ENCODE measurements around the gene LRR1.

Gene LRR1

DNA sequence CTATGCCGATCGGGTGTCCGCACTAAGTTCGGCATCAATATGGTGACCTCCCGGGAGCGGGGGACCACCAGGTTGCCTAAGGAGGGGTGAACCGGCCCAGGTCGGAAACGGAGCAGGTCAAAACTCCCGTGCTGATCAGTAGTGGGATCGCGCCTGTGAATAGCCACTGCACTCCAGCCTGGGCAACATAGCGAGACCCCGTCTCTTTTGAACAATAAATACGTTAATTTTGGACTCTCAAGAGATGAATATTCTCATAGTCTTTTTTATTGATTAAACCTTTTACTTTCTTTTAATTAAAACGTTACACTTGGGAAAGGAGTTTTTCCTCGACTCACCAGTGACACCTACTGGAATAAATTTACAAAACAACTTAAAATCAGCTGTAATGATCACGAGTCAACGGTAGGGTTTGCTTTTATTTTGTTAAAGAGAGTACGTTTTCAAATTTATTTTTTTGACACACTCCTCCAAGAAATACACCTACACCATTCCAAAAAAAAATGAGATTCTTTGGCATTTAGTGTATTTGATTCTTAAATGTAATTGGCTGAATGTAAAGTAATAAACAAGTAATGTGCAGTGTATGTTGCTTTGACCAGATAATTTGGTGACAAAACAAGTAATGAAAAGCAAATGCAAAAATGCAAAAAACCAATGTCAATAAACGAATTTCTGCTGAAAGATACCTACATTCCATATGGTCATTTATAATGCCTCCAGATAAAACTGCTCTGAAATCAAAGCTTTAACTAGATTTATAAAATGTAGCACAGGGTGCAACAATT is 11.9 kb upstream of the LRR1 start:
- DNase-seq (ENCODE audit: low read depth) = peak; percentile 56
- TF ChIP-seq, protein P1, sequence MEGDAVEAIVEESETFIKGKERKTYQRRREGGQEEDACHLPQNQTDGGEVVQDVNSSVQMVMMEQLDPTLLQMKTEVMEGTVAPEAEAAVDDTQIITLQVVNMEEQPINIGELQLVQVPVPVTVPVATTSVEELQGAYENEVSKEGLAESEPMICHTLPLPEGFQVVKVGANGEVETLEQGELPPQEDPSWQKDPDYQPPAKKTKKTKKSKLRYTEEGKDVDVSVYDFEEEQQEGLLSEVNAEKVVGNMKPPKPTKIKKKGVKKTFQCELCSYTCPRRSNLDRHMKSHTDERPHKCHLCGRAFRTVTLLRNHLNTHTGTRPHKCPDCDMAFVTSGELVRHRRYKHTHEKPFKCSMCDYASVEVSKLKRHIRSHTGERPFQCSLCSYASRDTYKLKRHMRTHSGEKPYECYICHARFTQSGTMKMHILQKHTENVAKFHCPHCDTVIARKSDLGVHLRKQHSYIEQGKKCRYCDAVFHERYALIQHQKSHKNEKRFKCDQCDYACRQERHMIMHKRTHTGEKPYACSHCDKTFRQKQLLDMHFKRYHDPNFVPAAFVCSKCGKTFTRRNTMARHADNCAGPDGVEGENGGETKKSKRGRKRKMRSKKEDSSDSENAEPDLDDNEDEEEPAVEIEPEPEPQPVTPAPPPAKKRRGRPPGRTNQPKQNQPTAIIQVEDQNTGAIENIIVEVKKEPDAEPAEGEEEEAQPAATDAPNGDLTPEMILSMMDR (IDR thresholded peaks at IDR 0.05; ENCODE audit: control insufficient read depth, extremely low read depth, insufficient read depth) = peak; percentile 81
- peak overlapping the region; percentile 99 for H3K4me3 ChIP-seq (ENCODE audit: low read depth, low read length)

DNA sequence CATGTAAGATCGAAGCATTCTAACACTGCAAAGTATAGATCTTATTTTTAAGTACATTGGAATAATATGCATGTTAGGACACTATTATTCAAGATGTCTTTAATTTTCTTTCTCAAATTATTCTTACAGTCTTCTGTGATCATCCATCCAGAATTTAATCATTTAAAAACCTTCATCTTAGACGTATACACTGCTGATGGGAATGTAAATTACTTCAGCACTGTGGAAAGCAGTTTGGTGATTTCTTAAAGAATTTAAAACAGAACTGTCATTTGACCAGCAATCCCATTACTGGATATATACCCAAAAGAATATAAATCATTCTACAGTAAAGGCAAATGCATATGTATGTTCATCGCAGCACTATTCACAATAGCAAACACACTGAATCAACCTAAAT is 9.4 kb upstream of the LRR1 start:
- TF ChIP-seq, protein P1 (IDR thresholded peaks at IDR 0.05; ENCODE audit: control insufficient read depth, extremely low read depth, insufficient read depth) = no peak
- no peak overlapping the region for H3K4me3 ChIP-seq (ENCODE audit: low read depth, low read length)
- DNase-seq (ENCODE audit: low read depth) = no peak

DNA sequence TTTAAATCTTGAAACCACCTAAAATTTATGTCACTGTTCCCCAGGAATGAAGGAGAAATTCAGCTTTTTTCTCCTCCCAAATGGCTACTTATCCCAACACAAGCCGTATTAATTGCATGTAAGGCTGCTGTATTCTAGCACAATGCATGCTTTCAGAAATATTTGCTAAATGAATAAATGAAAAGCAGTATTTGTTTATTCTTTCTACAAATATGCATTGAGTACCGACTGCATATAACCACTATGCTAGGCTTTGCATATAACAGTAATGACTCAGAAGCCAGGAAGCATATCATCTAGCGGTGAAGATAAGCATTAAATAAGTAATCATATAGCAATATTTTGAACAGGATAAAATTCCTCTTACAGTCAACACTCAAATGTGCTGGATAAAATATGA is 5.7 kb upstream of the LRR1 start:
- TF ChIP-seq, protein P1 (IDR thresholded peaks at IDR 0.05; ENCODE audit: control insufficient read depth, extremely low read depth, insufficient read depth) = no peak
- DNase-seq (ENCODE audit: low read depth) = no peak
- no peak overlapping the region for H3K4me3 ChIP-seq (ENCODE audit: low read depth, low read length)

DNA sequence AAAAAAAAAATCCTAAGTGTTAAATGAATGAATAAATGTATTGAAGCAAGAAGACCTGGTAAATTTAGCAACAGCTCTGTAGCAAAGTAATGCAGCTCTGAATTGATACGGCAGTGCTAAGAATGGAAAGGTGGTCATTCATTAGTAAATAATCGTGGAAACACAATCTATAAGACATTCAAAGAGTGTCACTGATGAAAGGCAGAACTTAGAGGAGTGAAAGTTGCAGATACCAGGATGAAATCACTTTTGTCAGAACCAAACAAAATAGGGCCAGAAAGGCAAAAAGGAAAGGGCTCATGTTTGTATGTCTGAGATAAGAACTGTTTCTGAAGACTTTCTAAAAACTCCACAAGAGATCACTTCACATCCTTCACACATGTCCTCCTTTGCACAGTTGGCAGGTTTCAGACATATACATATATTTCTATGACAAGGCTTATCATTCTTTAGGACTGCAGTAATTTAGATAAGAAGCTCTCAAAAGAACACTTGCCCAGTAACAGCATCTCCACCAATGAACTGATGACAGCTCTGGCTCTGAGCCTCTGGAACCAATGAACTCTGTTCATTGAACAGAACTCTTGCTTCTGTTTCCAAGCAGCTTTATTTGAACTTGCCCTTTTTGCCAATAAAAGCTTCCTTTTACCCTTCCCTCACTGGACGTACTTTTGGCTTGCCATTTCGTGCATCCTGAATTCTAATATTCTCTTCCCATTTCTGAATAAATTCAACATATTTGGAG is 4.2 kb upstream of the LRR1 start:
- peak; percentile 92 for DNase-seq (ENCODE audit: low read depth)
- H3K4me3 ChIP-seq (ENCODE audit: low read depth, low read length) = 0 out of 2 replicates have a peak overlapping the region, but pooled peaks have one; percentile 5
- TF ChIP-seq, protein P1 (IDR thresholded peaks at IDR 0.05; ENCODE audit: control insufficient read depth, extremely low read depth, insufficient read depth) = no peak

DNA sequence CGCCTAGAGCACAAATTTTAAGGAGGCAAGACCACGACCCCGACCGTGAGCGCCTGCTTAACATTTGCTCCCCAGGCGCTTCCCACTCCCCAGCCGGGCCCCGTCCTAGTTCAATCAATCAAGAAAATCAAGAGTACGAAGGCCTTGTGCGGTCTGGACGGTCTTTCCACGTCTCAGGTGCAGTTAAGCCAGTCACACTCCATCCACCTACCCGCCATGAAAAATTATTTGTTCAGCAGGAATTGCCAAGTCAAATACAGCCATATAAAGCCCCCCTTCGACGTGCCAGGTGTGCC is 603 bp upstream of the LRR1 start:
- TF ChIP-seq, protein P1 (IDR thresholded peaks at IDR 0.05; ENCODE audit: control insufficient read depth, extremely low read depth, insufficient read depth) = no peak
- peak overlapping the region; percentile 80 for H3K4me3 ChIP-seq (ENCODE audit: low read depth, low read length)
- DNase-seq (ENCODE audit: low read depth) = no peak

DNA sequence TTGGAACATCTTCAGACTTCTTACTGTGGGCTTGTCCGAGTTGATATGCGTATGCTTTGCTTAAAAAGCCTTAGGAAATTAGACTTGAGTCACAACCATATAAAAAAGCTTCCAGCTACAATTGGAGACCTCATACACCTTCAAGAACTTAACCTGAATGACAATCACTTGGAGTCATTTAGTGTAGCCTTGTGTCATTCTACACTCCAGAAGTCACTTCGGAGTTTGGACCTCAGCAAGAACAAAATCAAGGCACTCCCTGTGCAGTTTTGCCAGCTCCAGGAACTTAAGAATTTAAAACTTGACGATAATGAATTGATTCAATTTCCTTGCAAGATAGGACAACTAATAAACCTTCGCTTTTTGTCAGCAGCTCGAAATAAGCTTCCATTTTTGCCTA is 8.8 kb downstream of the LRR1 start:
- TF ChIP-seq, protein P1 (IDR thresholded peaks at IDR 0.05; ENCODE audit: control insufficient read depth, extremely low read depth, insufficient read depth) = no peak
- no peak for DNase-seq (ENCODE audit: low read depth)
- no peak overlapping the region for H3K4me3 ChIP-seq (ENCODE audit: low read depth, low read length)
